Motor neuron (in vitro differentiated cells): ENCODE results near the gene PTPN14. TPM values are rescaled to one million over a fixed set of nuclear protein-coding genes. Genes with fewer than 3 reads are reported as not detected.

Source experiments
- ATAC-seq, 8 experiments: fragments of 200-7000 bp; cut with Tn5 transposase; replicated peaks in 6 of 8; 2 replicates each; pipeline ENCODE4 v1.8.0; 2021; ENCODE audit warnings: mild to moderate bottlenecking in 8 of 8, moderate library complexity in 8 of 8
- H3K27ac ChIP-seq, 2 donors: fragments of 250-450 bp; sonication (Bioruptor Pico); 2 replicates each; pipeline ENCODE4 v1.9.0; 2021; ENCODE audit warnings: antibody characterized with exemption in 2 of 2, mild to moderate bottlenecking in 2 of 2, moderate library complexity in 1 of 2
- H3K4me1 ChIP-seq, 2 donors: fragments of 250-450 bp; sonication (Bioruptor Pico); replicated peaks in 1 of 2; 2 replicates each; pipeline ENCODE4 v1.6.1; 2021; ENCODE audit warnings: antibody characterized with exemption in 2 of 2, mild to moderate bottlenecking in 2 of 2, moderate library complexity in 1 of 2
- H3K4me3 ChIP-seq, 5 donors: fragments of 250-450 bp; sonication (Bioruptor Pico); 2 replicates each; pipeline ENCODE4 v1.9.0; 2021; ENCODE audit warnings: antibody characterized with exemption in 5 of 5, mild to moderate bottlenecking in 5 of 5, moderate library complexity in 4 of 5
- WGBS, 10 experiments: fragments of 450-650 bp; shearing (Covaris generic); methylation state at CpG; one replicate each; pipeline ENCODE4 v1.0.0; 2022; 5-methylcytosine and 5-hydroxymethylcytosine counted together
- in situ Hi-C, 9 experiments: fragments of 400-800 bp; cut with MboI; loops; one replicate each; pipeline ENCODE4 v1.15.0; 2021; ENCODE audit warnings: low sequenced_read_pairs in 9 of 9, low pct_unique_long_range_greater_than_20kb in 2 of 9; ENCODE audit not compliant: unreplicated experiment in 9 of 9
- total RNA-seq, 8 experiments: library from RNA; unstranded; fragments of 300-600 nt; gene quantifications; 2 replicates each; pipeline versions ENCODE4 v1.2.3 to v1.2.4, GENCODE V29; 2022

The PTPN14 gene
- total RNA-seq, 8 experiments from 2014 or later: 1.4 to 43.4 (median 5.5) TPM

DNA sequence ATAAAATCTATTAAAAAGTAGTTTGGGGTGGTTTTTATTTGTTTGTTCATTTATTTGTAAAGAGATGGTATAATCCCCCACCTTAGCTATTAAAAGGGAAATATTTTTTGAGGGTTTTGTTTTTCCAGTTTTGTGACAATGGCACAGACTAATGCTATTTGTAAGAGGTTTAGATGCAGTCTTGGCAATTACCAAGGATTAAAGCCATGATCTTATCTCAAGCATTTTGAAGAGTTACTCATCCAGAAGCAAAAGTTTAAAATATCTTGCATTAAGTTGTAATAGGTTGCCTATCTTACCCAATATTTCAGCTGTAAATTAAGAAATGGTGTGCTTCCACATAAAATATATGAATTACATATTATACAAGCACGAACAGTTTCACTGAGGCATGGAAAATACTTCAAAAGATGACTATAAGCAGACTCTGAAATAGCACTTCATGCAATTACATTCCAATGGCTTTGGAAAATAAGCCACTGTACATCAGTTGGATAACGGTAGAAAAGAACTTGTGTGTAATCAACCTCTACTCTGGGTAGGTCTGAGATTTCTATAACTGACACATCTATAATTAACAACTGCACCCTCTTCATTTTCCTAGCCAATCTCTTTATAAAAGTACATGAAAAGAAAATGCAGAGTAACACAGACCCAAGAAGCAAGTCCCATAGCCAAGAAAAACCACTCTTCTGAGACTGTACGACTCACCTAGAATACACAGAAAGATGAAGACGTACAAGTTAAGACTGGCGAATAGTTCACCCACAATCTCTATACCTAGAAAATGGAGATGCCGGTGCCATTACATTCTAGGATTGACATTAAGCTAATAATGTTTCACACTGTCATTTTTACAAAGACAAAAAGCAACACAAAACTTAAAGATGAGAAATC, 95.2 kb downstream of the PTPN14 start:
- in situ Hi-C loops: no loop called here
- no peaks in the 10 kb centered on the region for H3K4me1 ChIP-seq
- no peak for ATAC-seq
- WGBS, 10 experiments: 80 to 100% (median 93%) methylated on average over 1 to 6 of the region's 6 CpGs
- no peak overlapping the region for H3K27ac ChIP-seq
- no peak overlapping the region for H3K4me3 ChIP-seq

DNA sequence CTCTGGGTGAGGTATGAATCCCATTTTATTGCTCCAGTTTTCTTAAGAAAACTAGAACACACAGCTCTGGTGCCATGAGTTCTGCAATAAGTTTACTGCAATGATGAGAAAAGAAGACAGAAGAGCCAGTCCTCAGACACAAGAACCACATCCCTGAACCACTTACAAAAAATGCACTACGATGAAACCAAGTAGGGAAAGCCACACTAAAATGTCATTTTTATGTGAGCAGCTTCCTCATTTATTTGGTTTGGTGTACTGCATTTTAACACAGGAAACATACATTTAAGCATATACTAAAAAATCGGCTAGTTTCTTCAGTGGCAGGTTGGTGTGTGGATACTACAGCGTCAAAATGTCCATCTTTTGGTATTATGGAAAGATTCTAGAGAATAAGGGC, 95.9 kb downstream of the PTPN14 start:
- WGBS, 10 experiments: 83 to 100% (median 93%) methylated on average over 1 to 3 of the region's 3 CpGs; no CpG with 5 or more reads in 3 of the 10 experiments
- Histone ChIP-seq H3K4me3 (no peak overlapping the region), H3K4me1 (no peaks in the 10 kb centered on the region), H3K27ac (no peak overlapping the region)
- ATAC-seq: no peak
- in situ Hi-C loops: no loop called here

DNA sequence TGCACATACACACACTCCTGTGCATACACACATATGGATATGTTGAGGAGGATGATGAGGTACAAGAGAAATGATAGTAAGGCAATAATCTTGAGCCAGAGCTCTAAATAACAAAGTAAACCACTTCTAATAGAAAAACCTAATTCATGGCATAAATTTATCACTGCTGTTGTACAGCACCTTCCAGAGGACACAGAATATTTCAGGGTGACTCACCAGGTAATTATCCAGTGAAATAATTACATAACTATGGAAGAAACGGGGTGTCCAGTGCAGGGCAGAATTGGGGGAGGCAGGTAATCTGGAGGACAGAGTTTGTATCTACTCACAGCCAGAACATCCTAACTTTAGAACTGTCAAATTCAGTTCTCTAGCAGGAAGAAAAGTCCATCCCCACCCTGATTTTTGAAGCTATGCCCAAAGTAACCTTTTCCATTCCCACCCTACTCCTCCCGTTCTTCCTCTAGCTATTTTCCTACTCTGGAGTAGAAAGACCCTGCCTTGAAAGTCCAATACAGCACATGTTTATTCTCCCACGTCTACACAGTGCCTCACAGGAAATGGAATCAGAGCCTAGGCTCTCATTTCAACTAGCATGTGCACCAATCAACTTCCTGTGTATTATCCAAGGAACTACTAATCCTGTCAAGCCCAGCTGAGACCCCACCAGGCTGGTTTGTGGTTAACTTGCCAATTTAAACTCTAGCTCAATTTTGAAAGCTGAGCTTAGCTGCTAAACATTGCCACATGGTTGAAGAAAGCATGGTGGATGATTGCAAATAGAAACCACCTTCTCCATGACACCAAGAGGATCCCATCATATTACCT, 96.6 kb downstream of the PTPN14 start:
- peak in 3 of 8 experiments; percentile 46 to 66 (median 53) for ATAC-seq
- Histone ChIP-seq H3K27ac (no peak overlapping the region), H3K4me3 (no peak overlapping the region), H3K4me1 (no peaks in the 10 kb centered on the region)
- WGBS, 10 experiments: 0 to 100% (median 76%) methylated on average over 1 to 3 of the region's 3 CpGs; no CpG with 5 or more reads in 4 of the 10 experiments
- in situ Hi-C loops: no loop called here

DNA sequence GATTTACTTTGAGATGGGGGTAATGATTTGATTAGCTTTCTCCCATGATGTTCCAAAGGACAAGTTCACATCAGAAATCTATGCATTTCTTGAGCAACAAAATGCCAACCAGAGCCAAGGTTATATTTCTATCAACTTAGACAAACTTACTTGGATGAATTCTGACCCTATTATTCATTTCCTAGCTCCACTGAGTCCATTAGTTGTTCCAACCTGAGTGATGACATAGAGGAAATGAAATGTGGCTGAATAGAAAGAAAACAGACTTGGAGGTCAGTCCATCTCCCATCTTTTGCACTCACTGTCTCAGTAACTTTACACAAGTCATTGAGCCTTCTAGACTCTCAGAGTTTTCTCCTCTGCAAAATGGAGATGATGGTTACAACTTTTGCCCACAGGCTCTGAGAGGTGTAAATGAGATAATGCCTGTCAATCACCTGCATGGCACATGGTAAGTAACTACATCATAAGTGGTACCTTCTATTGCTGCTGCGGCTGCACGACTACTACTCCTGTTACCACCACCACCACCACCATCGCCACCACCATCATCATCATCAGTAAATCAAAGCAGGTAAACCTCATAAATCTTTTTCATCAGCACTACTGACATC, 98.2 kb downstream of the PTPN14 start:
- 82 to 100% (median 87%) methylated on average over 1 to 3 of the region's 3 CpGs; no CpG with 5 or more reads in 6 of the 10 experiments for WGBS, 10 experiments
- ATAC-seq: no peak
- in situ Hi-C loops: no loop called here
- H3K4me1 ChIP-seq: no peaks in the 10 kb centered on the region
- H3K4me3 ChIP-seq: no peak overlapping the region
- no peak overlapping the region for H3K27ac ChIP-seq

DNA sequence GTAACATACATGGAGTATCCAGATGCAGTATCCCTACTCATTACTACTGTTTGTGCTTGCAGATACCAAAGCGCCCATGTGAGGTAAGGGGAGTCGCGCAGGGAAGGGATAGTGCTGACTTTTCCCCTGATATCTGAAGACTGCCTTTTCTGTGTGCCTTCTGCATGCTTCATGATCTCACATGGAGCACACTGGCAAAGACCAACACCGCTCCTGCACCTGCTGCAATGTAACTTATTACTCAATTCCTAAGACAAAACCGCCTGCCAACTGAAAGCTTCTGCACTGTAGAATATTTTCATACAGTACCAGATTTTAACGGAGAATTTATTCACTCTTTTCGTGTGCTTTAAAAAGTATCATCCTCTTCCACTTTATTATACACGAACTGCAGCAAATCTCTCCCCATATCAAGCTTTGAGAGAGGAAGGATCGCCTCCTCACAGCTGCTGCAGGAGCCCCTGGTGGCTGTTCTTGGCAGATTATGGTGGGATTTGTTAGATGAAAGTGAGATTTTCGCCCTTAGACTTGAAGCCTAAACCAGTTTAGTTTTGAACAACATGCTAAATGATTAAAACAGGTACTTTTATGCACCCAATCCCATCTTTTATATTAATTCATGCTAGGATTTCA, 99.1 kb downstream of the PTPN14 start:
- Histone ChIP-seq H3K4me3 (no peak overlapping the region), H3K27ac (no peak overlapping the region), H3K4me1 (no peaks in the 10 kb centered on the region)
- WGBS, 10 experiments: 72 to 100% (median 80%) methylated on average over 1 to 10 of the region's 10 CpGs; no CpG with 5 or more reads in 1 of the 10 experiments
- in situ Hi-C loops: no loop called here
- no peak for ATAC-seq

DNA sequence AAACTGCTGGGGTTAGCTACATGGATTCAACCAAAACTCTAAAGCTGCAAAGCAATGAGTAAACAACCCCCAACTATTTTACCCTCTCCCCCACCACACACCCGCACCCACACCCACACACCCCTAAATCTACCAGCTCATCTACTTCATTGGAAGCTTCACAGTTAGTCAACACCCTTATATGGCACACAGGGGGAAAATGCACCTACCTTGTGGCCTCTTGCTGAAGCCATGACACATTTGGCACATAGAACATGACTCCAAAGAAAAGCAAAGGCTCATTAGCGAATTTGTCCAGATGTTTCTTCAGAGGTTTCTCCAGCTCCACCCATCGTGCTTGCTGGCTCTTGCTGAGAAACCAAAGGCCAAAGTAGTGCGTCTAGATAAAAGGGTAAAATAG, 99.8 kb downstream of the PTPN14 start:
- in situ Hi-C loops: no loop called here
- H3K4me1 ChIP-seq: peaks cover 0 to 6% of the 10 kb centered on the region in 2 donors
- WGBS, 10 experiments: 0 to 100% (median 70%) methylated on average over 2 to 3 of the region's 4 CpGs; no CpG with 5 or more reads in 5 of the 10 experiments
- ATAC-seq: peak in 2 of 8 experiments; percentile 35 to 49
- no peak overlapping the region for H3K4me3 ChIP-seq
- no peak overlapping the region for H3K27ac ChIP-seq

DNA sequence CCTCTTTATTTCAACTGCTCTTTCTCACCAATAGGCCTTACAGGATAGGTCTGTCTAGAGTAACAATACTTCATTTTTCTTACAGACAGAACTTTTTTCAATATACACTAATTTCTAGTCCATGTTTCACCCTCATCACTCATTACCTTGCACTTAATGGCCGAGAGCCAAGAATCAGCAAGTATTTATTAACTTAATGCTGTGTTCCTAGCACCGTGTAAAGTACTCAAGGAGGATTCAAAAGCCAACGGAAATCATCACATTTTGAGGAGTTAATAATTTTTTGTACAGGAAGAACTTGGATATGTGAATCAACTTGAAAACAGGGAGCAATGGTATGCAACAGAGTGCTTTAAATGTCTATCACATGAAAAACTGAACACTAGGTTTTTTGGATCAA, 102.0 kb downstream of the PTPN14 start:
- ATAC-seq: no peak
- peaks cover 10 to 11% of the 10 kb centered on the region in 2 donors for H3K4me1 ChIP-seq
- no peak overlapping the region for H3K27ac ChIP-seq
- in situ Hi-C loops: no loop called here
- WGBS, 10 experiments: 82 to 100% (median 96%) methylated on average over 2 to 3 of the region's 3 CpGs
- H3K4me3 ChIP-seq: no peak overlapping the region

DNA sequence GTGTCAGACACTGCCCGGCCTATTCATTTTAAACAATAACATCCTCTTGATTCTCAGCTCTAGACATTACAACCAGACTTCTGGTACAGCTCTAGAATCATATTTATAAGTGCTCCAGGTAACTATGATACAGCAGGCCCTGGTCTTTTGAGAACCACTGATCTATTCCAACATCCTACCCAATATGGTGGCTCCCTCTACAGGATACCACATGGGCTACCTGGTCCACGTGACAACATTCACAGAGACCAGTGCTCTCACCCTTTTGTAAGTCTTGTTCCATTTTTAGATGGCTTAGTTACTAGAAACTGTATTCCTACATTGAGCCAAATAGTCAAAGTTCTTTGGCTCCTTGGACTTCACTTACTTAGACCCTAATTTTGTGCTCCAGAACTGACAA, 102.9 kb downstream of the PTPN14 start:
- ATAC-seq: no peak
- in situ Hi-C loops: no loop called here
- Histone ChIP-seq H3K27ac (no peak overlapping the region), H3K4me3 (no peak overlapping the region), H3K4me1 (peaks cover 10 to 11% of the 10 kb centered on the region in 2 donors)
- 67 to 100% (median 100%) methylated on average over 1 to 2 of the region's 2 CpGs; no CpG with 5 or more reads in 2 of the 10 experiments for WGBS, 10 experiments

DNA sequence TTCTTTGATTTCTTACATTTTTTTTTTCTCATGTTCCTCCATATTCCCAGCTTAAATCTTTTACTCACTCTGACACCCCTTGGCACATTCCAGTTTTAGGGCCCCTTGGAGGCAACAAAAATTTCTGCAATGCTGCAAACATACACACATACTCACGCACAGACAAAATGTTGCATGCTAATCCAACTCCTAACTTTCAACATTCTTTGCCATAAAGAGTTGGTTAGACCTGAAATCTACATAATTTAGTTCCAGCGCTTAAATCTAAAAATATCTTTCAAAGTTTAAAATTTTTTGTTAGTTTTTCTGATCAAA, 103.9 kb downstream of the PTPN14 start:
- in situ Hi-C loops: no loop called here
- Histone ChIP-seq H3K4me3 (no peak overlapping the region), H3K27ac (no peak overlapping the region), H3K4me1 (peaks cover 10 to 11% of the 10 kb centered on the region in 2 donors)
- 11 to 96% (median 89%) methylated on average over 1 to 2 of the region's 2 CpGs for WGBS, 10 experiments
- ATAC-seq: peak in 1 of 8 experiments; percentile 19

DNA sequence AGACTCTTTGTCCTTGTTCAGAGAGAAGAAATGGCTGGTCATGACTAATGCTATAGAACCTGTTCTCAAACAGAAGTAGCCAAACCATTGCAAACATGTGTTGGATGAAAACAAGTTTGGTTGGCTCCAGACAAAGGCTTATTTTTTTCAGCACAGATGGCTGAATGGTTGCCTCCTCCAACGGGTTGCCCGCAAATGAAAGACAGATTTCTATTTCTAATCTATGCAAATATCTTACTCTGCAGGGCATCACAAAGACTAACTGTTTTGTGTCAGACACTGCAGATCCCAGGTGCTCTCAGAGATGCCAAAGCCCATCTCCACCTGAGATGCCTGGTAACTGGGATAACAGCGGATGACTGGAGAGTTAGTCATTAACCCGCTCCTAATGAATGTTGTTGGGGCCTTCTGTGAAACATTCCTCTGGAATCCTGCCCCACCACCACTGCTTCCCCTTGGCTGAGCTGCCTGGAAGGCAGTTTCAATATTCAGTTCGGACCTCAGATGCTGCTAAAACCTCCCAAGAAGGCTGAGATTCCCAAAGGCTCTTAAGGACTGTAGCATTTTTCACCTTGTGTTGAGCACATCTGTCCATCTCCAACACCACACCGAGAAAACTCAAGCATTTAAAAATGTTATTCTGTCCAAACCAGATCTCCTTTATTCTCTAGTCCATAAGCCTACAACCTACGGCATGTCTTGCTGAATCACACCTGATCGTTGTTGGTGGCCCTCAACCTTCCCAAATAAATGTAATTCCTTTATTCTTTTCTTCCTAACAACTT, 104.4 kb downstream of the PTPN14 start:
- 0 to 81% (median 36%) methylated on average over 2 to 8 of the region's 8 CpGs for WGBS, 10 experiments
- peak in 7 of 8 experiments; percentile 12 to 82 (median 47) for ATAC-seq
- Histone ChIP-seq H3K27ac (no peak overlapping the region), H3K4me1 (peaks cover 10 to 11% of the 10 kb centered on the region in 2 donors), H3K4me3 (no peak overlapping the region)
- in situ Hi-C loops: no loop called here

DNA sequence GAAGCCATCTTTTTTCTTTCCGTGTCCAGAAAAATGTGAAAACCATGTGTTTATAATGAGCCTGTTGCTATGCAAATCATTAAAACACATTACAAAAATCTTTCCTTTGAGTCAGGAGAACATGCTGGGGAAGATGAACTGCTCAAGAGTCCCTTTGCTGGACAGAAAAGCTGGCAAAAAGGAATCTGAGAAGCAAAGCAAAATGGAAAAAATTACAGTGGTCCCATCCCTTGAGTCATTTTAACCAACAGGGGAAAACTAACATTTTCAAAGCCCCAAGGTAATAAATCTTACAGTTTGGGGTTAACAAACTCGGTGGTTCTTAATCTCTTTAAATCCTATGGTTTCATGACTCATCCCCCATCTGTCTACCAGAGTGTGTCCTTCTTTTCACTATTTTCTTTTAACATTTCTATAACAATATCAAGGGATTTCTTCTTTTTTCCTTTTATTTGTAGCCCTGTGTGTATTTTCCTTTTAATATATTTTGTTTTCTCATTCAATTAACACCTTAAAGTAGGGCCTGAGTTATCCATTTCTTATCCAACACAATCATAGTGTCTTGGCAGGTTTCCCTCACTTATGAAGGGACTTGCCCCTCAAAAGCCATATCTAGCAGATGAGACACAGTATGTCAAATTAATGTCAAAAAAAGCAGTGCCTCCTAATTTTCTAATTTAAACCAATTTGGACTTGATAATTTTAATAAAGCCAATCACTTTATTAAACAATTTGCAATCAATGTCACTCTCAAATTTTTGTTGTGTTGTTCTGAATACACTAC, 105.4 kb downstream of the PTPN14 start:
- Histone ChIP-seq H3K27ac (no peak overlapping the region), H3K4me1 (peaks cover 10 to 11% of the 10 kb centered on the region in 2 donors), H3K4me3 (no peak overlapping the region)
- WGBS, 10 experiments: 0 to 100% (median 39%) methylated on average over 1 to 2 of the region's 2 CpGs
- peak in 4 of 8 experiments; percentile 34 to 63 (median 48) for ATAC-seq
- in situ Hi-C loops: no loop called here
